ENCODE measurements around the gene CD59. TPM values are rescaled to one million over a fixed set of nuclear protein-coding genes. Genes with fewer than 3 reads are reported as not detected.

The CD59 gene
- total and polyA plus RNA-seq, 9 of the 15 experiments (the other 6 are each of a cell fraction or from before 2014, with no cell fraction given): 38.1 to 338 (median 173) TPM

GRCh38 chr11:33774736-33775466 lies 38.7 kb upstream of the CD59 start:
- Histone ChIP-seq H3K9me3 (replicated peaks; ENCODE audit: control insufficient read depth, insufficient read depth, low read depth, low read length) (no peaks in the 10 kb centered on the region), H3K9me1 (ENCODE audit: control insufficient read depth, insufficient read depth, low read length) (no peaks in the 10 kb centered on the region), H3K9ac (ENCODE audit: insufficient read depth in 1 of 2, low read depth in 2 of 2, low read length in 2 of 2) (peak overlapping the region; percentile 41 to 70; a peak in 3 of 4 replicates), H3K36me3 (ENCODE audit: control insufficient read depth, insufficient read depth, low read length) (peaks cover 7% of the 10 kb centered on the region; the same call in 1 of the 3 replicates), H2AFZ (ENCODE audit: low read depth, low read length) (peak overlapping the region; percentile 86), H3K4me2 (ENCODE audit: insufficient read depth, low read length) (peak overlapping the region; percentile 80), H3K27me3 (ENCODE audit: control insufficient read depth in 2 of 2, insufficient read depth in 2 of 2, low read length in 2 of 2) (peaks cover 17 to 18% of the 10 kb centered on the region in 2 experiments), H4K20me1 (replicated peaks; ENCODE audit: control insufficient read depth, insufficient read depth, low read length) (0 out of 2 replicates have a peak, but pooled peaks cover 7% of the 10 kb centered on the region), H3K27ac (ENCODE audit: extremely low read depth, low read depth, low read length) (no peak overlapping the region), H3K4me3 (peak overlapping the region; percentile 90), H3K4me1 (replicated peaks in 1 of 2; ENCODE audit: control insufficient read depth in 2 of 2, insufficient read depth in 2 of 2, low read length in 2 of 2) (peaks cover 18 to 23% of the 10 kb centered on the region in 2 experiments; a peak in 4 of 5 replicates), H3K79me2 (ENCODE audit: control insufficient read depth, insufficient read depth, low read length) (peaks cover 27% of the 10 kb centered on the region)
- in situ Hi-C loops (cut with MboI) (no loop called here), intact Hi-C loops (cut with micrococcal nuclease) (no loop called here)
- WGBS (ENCODE audit: insufficient coverage, low coverage, missing lambda C conversion rate): 5% methylated on average over 23 of the region's 23 CpGs
- ATAC-seq (peak; percentile 14), FAIRE-seq (peak; percentile 15), DNase-seq (ENCODE audit: extremely low read depth in 1 of 4, low spot score in 3 of 4) (peak in 2 of 4 experiments; percentile 17 to 19)
- ChIA-PET CTCF (ENCODE audit: low intra/inter-chr PET ratio) (no interaction called here), POLR2A (interaction anchor here (0.5 to 1.2 kb wide), 9 partner anchors 9 to 1922 kb away, joined by 3 to 5 read pairs (median 3); partner anchors contain the start of gene CD59)
- BruUV-seq (replicated peaks): no TSS peak
- TF ChIP-seq ZNF316 (IDR thresholded peaks at IDR 0.05) (peak; percentile 40), C11orf30 (IDR thresholded peaks at IDR 0.05; ENCODE audit: low read depth) (peak; percentile 55; the same call in 1 of the 2 replicates), BMI1 (IDR thresholded peaks at IDR 0.05; ENCODE audit: low read length) (peak; percentile 7; the same call in 1 of the 2 replicates), PTBP1 (IDR thresholded peaks at IDR 0.05; ENCODE audit: low read depth, low read length) (no peak), HSF4 (CRISPR knock-in tag; IDR thresholded peaks at IDR 0.05; ENCODE audit: borderline replicate concordance) (no peak), MAFG (tag; conservative IDR thresholded peaks at IDR 0.05) (peak; percentile 64)
- TF ChIP-seq, protein P1, sequence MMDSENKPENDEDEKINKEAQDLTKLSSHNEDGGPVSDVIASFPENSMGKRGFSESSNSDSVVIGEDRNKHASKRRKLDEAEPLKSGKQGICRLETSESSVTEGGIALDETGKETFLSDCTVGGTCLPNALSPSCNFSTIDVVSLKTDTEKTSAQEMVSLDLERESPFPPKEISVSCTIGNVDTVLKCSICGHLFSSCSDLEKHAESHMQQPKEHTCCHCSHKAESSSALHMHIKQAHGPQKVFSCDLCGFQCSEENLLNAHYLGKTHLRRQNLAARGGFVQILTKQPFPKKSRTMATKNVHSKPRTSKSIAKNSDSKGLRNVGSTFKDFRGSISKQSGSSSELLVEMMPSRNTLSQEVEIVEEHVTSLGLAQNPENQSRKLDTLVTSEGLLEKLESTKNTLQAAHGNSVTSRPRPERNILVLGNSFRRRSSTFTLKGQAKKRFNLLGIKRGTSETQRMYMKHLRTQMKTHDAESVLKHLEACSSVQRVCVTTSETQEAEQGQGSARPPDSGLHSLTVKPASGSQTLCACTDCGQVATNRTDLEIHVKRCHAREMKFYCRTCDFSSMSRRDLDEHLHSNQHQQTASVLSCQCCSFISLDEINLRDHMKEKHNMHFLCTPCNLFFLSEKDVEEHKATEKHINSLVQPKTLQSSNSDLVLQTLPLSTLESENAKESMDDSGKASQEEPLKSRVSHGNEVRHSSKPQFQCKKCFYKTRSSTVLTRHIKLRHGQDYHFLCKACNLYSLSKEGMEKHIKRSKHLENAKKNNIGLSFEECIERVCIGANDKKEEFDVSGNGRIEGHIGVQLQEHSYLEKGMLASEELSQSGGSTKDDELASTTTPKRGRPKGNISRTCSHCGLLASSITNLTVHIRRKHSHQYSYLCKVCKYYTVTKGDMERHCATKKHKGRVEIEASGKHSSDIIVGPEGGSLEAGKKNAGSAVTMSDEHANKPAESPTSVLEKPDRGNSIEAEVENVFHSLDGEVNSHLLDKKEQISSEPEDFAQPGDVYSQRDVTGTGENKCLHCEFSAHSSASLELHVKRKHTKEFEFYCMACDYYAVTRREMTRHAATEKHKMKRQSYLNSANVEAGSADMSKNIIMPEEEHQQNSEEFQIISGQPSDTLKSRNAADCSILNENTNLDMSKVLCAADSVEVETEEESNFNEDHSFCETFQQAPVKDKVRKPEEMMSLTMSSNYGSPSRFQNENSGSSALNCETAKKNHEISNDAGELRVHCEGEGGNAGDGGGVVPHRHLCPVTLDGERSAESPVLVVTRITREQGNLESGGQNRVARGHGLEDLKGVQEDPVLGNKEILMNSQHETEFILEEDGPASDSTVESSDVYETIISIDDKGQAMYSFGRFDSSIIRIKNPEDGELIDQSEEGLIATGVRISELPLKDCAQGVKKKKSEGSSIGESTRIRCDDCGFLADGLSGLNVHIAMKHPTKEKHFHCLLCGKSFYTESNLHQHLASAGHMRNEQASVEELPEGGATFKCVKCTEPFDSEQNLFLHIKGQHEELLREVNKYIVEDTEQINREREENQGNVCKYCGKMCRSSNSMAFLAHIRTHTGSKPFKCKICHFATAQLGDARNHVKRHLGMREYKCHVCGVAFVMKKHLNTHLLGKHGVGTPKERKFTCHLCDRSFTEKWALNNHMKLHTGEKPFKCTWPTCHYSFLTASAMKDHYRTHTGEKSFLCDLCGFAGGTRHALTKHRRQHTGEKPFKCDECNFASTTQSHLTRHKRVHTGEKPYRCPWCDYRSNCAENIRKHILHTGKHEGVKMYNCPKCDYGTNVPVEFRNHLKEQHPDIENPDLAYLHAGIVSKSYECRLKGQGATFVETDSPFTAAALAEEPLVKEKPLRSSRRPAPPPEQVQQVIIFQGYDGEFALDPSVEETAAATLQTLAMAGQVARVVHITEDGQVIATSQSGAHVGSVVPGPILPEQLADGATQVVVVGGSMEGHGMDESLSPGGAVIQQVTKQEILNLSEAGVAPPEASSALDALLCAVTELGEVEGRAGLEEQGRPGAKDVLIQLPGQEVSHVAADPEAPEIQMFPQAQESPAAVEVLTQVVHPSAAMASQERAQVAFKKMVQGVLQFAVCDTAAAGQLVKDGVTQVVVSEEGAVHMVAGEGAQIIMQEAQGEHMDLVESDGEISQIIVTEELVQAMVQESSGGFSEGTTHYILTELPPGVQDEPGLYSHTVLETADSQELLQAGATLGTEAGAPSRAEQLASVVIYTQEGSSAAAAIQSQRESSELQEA (IDR thresholded peaks at IDR 0.05; ENCODE audit: low read depth): no peak

Data from K562 (cell line).